ENCODE results near the gene KRT33A. TPM values are rescaled to one million over a fixed set of nuclear protein-coding genes. Genes with fewer than 3 reads are reported as not detected.

Gene KRT33A
- total and polyA plus RNA-seq, 12 donors: not detected

DNA sequence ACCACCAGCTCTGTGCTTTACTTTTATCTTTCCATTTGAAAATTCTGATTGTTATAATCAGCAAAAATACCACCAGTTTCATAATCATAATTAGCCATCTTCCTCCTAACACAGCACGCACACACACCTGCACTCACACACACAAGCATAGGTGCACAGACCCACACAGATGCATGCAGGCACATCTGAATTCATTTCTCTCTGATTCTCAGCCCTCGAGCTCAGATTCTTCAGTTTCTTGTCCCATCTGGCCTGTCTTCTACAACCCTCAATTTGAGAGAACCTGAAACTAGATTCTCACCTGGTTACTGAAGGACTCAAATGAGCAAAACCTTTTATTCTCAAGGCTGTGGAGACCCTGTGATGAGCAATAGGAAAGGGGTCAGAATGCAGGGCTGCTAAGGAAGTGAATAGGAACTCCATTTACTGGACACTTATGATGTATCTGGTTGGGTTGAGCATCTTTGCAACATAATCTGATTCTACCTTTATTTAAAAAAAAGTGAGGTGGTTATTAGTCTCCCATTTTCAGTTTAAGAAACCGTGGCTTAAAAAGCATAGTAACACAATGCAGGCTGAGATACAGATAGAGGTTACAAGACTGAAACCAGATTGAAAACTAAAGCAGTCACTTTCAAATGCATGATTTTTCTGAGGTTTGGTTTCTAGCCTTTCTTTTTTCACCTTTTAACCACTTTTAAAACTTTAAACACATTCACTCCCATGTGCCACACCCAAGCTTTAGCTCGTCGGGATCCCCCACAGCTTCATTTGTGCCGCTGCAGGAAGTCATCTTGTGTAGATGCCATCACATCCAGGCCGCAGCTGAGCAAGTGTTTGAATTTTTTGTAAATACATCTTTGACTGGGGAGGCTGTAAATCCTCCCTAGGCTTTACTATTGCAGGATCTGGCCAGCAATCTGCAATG is 9.4 kb downstream of the KRT33A start:
- 73 to 82% (median 79%) methylated on average over 7 of the region's 7 CpGs for WGBS, 4 donors

DNA sequence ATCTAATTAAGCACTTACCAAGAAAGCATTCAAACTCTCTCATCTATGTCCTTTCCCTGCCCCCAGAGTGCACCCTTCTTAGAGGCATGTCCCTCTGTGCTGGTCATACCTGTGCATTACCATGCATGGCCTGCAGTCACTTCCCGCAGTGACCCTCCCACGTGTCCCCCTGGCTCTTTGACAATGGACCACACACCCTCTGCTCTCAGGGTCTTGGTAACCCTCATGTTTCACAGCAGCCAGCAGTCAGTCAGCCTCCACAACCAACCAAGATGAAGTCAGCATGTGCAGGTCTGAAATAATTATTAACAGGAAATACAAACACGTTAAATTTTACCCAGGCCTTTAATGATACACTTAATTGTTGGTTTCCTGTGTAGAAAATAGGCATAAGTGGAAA is 10.1 kb downstream of the KRT33A start:
- H3K36me3 ChIP-seq (replicated peaks in 1 of 2): no peaks in the 10 kb centered on the region

More for the DNA sequence above, 9.4 kb downstream of the KRT33A start:
- Histone ChIP-seq H3K4me3 (no peak overlapping the region), H3K4me1 (replicated peaks in 1 of 2) (no peaks in the 10 kb centered on the region), H3K9me3 (replicated peaks in 1 of 3) (no peaks in the 10 kb centered on the region), H3K27ac (no peak overlapping the region), H3K27me3 (no peaks in the 10 kb centered on the region), H3K36me3 (replicated peaks in 1 of 2) (no peaks in the 10 kb centered on the region)
- intact Hi-C loops (cut with DNase I): no loop called here
- DNase-seq: no peak
- no peak for TF ChIP-seq POLR2A (IDR thresholded peaks at IDR 0.05)
- TF ChIP-seq, protein P1, sequence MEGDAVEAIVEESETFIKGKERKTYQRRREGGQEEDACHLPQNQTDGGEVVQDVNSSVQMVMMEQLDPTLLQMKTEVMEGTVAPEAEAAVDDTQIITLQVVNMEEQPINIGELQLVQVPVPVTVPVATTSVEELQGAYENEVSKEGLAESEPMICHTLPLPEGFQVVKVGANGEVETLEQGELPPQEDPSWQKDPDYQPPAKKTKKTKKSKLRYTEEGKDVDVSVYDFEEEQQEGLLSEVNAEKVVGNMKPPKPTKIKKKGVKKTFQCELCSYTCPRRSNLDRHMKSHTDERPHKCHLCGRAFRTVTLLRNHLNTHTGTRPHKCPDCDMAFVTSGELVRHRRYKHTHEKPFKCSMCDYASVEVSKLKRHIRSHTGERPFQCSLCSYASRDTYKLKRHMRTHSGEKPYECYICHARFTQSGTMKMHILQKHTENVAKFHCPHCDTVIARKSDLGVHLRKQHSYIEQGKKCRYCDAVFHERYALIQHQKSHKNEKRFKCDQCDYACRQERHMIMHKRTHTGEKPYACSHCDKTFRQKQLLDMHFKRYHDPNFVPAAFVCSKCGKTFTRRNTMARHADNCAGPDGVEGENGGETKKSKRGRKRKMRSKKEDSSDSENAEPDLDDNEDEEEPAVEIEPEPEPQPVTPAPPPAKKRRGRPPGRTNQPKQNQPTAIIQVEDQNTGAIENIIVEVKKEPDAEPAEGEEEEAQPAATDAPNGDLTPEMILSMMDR (IDR thresholded peaks at IDR 0.05): no peak

DNA sequence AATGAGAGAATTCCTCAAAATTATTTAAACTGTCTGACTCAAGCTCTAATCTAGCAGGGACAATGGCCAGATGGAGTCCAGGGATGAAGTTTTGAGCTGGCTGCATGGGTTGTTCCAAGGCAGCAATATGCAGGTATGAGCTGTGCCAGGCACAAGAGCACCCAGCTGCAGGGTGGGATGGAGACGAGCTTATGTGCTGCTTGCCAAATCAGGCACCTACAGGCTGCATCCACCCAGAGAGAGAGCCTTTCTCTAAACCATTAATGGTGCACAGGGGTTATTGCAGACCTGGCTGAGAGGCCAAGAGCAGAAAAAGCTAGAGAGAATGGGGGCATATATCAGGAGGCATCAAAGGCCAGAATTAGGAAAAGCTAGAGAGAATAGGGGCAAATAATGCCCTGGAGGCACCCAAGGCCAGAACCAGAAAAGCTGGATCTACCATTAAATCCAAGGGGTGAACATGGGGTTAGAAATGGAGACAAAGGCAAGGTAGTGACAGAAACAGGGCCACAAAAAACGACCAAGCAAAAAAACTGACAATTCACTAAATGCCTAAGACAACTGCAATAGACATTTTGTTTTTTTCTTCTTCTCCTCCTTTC is 11.0 kb downstream of the KRT33A start:
- Histone ChIP-seq H3K27ac (no peak overlapping the region), H3K4me1 (replicated peaks in 1 of 2) (no peaks in the 10 kb centered on the region), H3K4me3 (no peak overlapping the region), H3K27me3 (no peaks in the 10 kb centered on the region), H3K36me3 (replicated peaks in 1 of 2) (no peaks in the 10 kb centered on the region), H3K9me3 (replicated peaks in 1 of 3) (no peaks in the 10 kb centered on the region)
- WGBS, 4 donors: 57 to 66% (median 60%) methylated on average over 2 of the region's 2 CpGs
- TF ChIP-seq, protein P1 (IDR thresholded peaks at IDR 0.05): no peak
- no peak for TF ChIP-seq POLR2A (IDR thresholded peaks at IDR 0.05)
- intact Hi-C loops (cut with DNase I): loop anchor here in 1 of 2 donors (10.0 kb wide), 1 partner anchor 385 kb away; no protein-coding TSS in a partner anchor
- no peak for DNase-seq

More for the DNA sequence above, 10.1 kb downstream of the KRT33A start:
- Histone ChIP-seq H3K9me3 (replicated peaks in 1 of 3) (no peaks in the 10 kb centered on the region), H3K4me1 (replicated peaks in 1 of 2) (no peaks in the 10 kb centered on the region), H3K4me3 (no peak overlapping the region), H3K27ac (no peak overlapping the region), H3K27me3 (no peaks in the 10 kb centered on the region)
- WGBS, 4 donors: 41 to 57% (median 52%) methylated on average over 3 of the region's 3 CpGs
- intact Hi-C loops (cut with DNase I): no loop called here
- no peak for TF ChIP-seq POLR2A (IDR thresholded peaks at IDR 0.05)
- TF ChIP-seq, protein P1 (IDR thresholded peaks at IDR 0.05): no peak
- DNase-seq: no peak

DNA sequence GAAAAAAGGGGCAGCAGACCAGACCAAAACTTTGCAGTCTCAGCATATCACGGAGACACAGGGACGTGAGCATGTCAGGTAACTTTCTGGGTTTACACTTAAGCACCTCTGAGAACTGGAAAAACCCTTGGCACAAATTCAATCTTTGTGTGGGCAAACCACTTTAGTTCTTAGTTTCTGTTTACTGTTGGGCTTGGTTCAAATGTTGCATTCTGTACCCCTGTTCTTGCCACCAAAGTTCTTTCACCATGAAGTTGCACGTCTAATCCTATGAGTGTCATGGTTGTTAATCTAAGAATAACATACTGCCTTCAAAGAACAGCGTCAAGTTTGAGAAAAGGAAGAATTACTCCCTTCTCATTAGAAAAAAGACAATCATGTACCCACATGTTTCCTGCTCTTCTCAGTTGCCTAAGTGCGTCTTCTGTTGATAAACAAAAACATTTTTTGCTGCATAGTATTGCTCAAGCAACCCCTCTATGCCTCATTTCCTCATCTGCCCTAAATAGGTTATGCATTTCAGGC is 11.6 kb downstream of the KRT33A start:
- WGBS, 4 donors: 44 to 64% (median 56%) methylated on average over 5 of the region's 5 CpGs
- Histone ChIP-seq H3K4me3 (no peak overlapping the region), H3K27me3 (no peaks in the 10 kb centered on the region), H3K4me1 (replicated peaks in 1 of 2) (no peaks in the 10 kb centered on the region), H3K36me3 (replicated peaks in 1 of 2) (no peaks in the 10 kb centered on the region), H3K27ac (no peak overlapping the region), H3K9me3 (replicated peaks in 1 of 3) (no peaks in the 10 kb centered on the region)
- TF ChIP-seq POLR2A (IDR thresholded peaks at IDR 0.05): no peak
- TF ChIP-seq, protein P1 (IDR thresholded peaks at IDR 0.05): no peak
- no peak for DNase-seq
- intact Hi-C loops (cut with DNase I): loop anchor here in 1 of 2 donors (10.0 kb wide), 1 partner anchor 384 kb away; no protein-coding TSS in a partner anchor
